ENCODE results near the gene FN1. TPM values are rescaled to one million over a fixed set of nuclear protein-coding genes. Genes with fewer than 3 reads are reported as not detected.

Gene FN1
- total and polyA plus RNA-seq, 2 of the 8 experiments (the other 6 are each of a cell fraction or from before 2014, with no cell fraction given), result 42.9 to 109 TPM

DNA sequence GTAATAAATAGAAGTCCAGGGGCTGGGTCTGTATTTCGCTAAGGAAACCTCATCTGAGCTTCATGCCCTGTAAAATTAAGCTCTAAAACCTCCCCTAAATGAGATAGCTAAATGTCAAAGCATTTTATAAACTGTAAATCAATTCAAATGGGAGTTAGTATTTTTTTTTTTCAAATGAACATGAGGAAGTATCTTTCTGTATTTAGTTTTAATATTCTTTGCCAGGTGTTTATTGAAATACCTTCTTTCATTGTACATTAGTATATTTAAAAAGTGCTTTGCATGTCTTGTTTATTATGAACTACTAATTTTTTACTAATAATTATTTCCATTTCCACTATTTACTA lies 76.3 kb downstream of the FN1 start (continued):
- TF ChIP-seq ATF2 (IDR thresholded peaks at IDR 0.05; ENCODE audit: low read length) (no peak), TCF12 (IDR thresholded peaks at IDR 0.05; ENCODE audit: low read depth, low read length) (no peak), CEBPB (IDR thresholded peaks at IDR 0.05; ENCODE audit: low read depth, low read length) (no peak), TBP (IDR thresholded peaks at IDR 0.05; ENCODE audit: low read depth, low read length) (no peak), EZH2 (IDR thresholded peaks at IDR 0.05; ENCODE audit: low read depth, low read length, severe bottlenecking) (no peak), EP300 (IDR thresholded peaks at IDR 0.05; ENCODE audit: borderline replicate concordance in 1 of 2, low read depth in 2 of 2, low read length in 2 of 2) (no peak), EGR1 (IDR thresholded peaks at IDR 0.05; ENCODE audit: borderline replicate concordance, low read depth, low read length) (no peak), POLR2A (IDR thresholded peaks at IDR 0.05; ENCODE audit: control extremely low read depth in 1 of 2, low read depth in 2 of 2, low read length in 2 of 2) (no peak), CTBP2 (IDR thresholded peaks at IDR 0.05; ENCODE audit: borderline replicate concordance, insufficient read depth, insufficient read length, low read length) (no peak)
